MCF 10A (cell line): ENCODE measurements around the gene CAMK1D. TPM values are rescaled to one million over a fixed set of nuclear protein-coding genes. Genes with fewer than 3 reads are reported as not detected.
"Not testable (repeated sequence)": the region's sequence is repeated elsewhere in the genome, so short reads cannot be mapped to it uniquely, and the experiment has no call there.

Experiments used
- BruUV-seq: library from RNA; stranded (reverse); fragments of 400-500 nt; replicated peaks from 2 replicates; lab custom pipeline; 2021; lab: Mats Ljungman, UMichigan
- CTCF ChIA-PET: fragments of 300-600 bp; sonication (Branson Sonifier 250); formaldehyde crosslinking; extraction: SDS; loops from one replicate; lab custom pipeline; 2021; ENCODE audit warnings: antibody characterized with exemption, inconsistent platforms; lab: Yijun Ruan, JAX
- POLR2A ChIA-PET: fragments of 300-600, 350-650 bp; sonication (Branson Sonifier 250); formaldehyde crosslinking; extraction: SDS; loops from one replicate; lab custom pipeline; 2020; ENCODE audit warnings: antibody characterized with exemption, inconsistent platforms; lab: Yijun Ruan, JAX
- DNase-seq: peaks from one replicate; pipeline ENCODE4 v3.0.0-alpha.2; 2018; ENCODE audit not compliant: unreplicated experiment
- H3K27ac Mint-ChIP-seq: one replicate; pipeline ENCODE4 v1.8.0; 2022; ENCODE audit warnings: mild to moderate bottlenecking, low read depth, mixed read lengths; ENCODE audit not compliant: unreplicated experiment
- H3K27me3 Mint-ChIP-seq: one replicate; pipeline ENCODE4 v1.8.0; 2022; ENCODE audit warnings: mixed read lengths; ENCODE audit not compliant: insufficient read depth, unreplicated experiment
- H3K36me3 Mint-ChIP-seq: one replicate; pipeline ENCODE4 v1.8.0; 2022; ENCODE audit warnings: mild to moderate bottlenecking, moderate library complexity, mixed read lengths; ENCODE audit not compliant: insufficient read depth, unreplicated experiment
- H3K4me1 Mint-ChIP-seq: one replicate; pipeline ENCODE4 v1.8.0; 2022; ENCODE audit warnings: mixed read lengths; ENCODE audit not compliant: insufficient read depth, unreplicated experiment
- H3K4me3 Mint-ChIP-seq: one replicate; pipeline ENCODE4 v1.8.0; 2022; ENCODE audit warnings: mild to moderate bottlenecking, moderate library complexity, mixed read lengths; ENCODE audit not compliant: unreplicated experiment
- H3K9me3 Mint-ChIP-seq: one replicate; pipeline ENCODE4 v1.8.0; 2022; ENCODE audit warnings: mixed read lengths; ENCODE audit not compliant: unreplicated experiment
- intact Hi-C: fragments of 100-400 bp; cut with micrococcal nuclease; formaldehyde crosslinking; loops from 2 replicates; pipeline ENCODE4 v1.14.1; 2022
- total RNA-seq: library from RNA; stranded (reverse); gene quantifications from 2 replicates; pipeline ENCODE4 v1.2.3, GENCODE V29; 2022
- TF ChIP-seq, protein P1 (sequence below): fragments of 200-600 bp; IDR thresholded peaks from one replicate; pipeline ENCODE4 v1.8.0; 2022; ENCODE audit warnings: antibody characterized with exemption, mild to moderate bottlenecking; ENCODE audit not compliant: unreplicated experiment

The CAMK1D gene
- total RNA-seq, 1 experiment from 2014 or later = 1.7 TPM

DNA sequence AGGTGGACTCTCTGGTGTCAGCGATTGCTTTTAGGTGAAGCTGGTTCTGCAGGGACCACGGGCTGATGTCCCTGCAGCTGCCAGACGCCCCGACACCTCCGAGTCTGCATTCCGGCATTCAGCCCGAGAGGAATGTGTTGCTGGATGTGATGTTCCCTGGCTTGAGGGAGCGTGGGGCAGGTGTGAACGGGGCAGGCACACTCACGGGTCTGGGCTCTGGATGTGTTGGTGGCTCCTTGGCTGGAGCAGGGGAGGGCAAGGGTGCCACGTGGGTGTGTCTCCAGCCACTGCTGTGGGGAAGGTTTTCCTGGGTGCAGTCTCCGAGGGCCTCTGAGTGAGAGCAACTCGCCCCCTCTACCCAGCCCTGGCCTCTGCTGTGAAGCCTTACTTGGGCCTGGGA is 140.5 kb downstream of the CAMK1D start:
- Mint-ChIP-seq H3K9me3 (no peaks in the 10 kb centered on the region), H3K4me1 (no peaks in the 10 kb centered on the region), H3K27ac (no peak overlapping the region), H3K36me3 (no peaks in the 10 kb centered on the region), H3K27me3 (no peaks in the 10 kb centered on the region), H3K4me3 (no peak overlapping the region)
- ChIA-PET CTCF (no interaction called here), POLR2A (no interaction called here)
- DNase-seq = no peak
- TF ChIP-seq, protein P1, sequence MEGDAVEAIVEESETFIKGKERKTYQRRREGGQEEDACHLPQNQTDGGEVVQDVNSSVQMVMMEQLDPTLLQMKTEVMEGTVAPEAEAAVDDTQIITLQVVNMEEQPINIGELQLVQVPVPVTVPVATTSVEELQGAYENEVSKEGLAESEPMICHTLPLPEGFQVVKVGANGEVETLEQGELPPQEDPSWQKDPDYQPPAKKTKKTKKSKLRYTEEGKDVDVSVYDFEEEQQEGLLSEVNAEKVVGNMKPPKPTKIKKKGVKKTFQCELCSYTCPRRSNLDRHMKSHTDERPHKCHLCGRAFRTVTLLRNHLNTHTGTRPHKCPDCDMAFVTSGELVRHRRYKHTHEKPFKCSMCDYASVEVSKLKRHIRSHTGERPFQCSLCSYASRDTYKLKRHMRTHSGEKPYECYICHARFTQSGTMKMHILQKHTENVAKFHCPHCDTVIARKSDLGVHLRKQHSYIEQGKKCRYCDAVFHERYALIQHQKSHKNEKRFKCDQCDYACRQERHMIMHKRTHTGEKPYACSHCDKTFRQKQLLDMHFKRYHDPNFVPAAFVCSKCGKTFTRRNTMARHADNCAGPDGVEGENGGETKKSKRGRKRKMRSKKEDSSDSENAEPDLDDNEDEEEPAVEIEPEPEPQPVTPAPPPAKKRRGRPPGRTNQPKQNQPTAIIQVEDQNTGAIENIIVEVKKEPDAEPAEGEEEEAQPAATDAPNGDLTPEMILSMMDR = no peak
- BruUV-seq = no TSS peak
- intact Hi-C loops = no loop called here

- TF ChIP-seq, protein P1 = no peak
- ChIA-PET CTCF (interaction anchor here (0.6 kb wide), 1 partner anchor 387 kb away, joined by 5 read pairs; no protein-coding TSS in a partner anchor), POLR2A (no interaction called here)
- H3K9me3 Mint-ChIP-seq = no peaks in the 10 kb centered on the region
- intact Hi-C loops = no loop called here
- no peak overlapping the region for H3K4me3 Mint-ChIP-seq
- no peak for DNase-seq
- no peak overlapping the region for H3K27ac Mint-ChIP-seq
- H3K36me3 Mint-ChIP-seq = no peaks in the 10 kb centered on the region
- H3K27me3 Mint-ChIP-seq = no peaks in the 10 kb centered on the region
- BruUV-seq = no TSS peak
- no peaks in the 10 kb centered on the region for H3K4me1 Mint-ChIP-seq
Observed at GRCh38 chr10:12490963-12491362, 141.6 kb downstream of the CAMK1D start.

DNA sequence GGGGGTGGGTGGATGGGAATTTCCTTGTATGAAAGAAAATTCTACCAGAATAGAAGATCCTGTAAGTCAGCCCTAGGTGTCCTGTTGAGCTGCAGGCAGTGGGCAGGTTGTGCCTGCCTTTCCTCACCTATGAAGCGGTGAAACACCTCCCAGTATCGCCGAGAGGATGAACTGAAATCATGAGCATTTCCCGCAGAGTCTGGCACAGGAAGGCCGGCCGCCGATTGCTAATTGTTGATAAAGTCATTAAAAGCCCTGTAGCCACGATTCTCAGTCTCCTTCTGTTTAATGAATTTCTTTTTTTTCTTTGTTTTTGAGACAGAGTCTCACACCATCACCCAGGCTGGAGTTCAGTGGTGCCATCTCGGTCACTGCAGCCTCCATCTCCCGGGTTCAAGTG is 142.1 kb downstream of the CAMK1D start:
- CTCF ChIA-PET = no interaction called here

GRCh38 chr10:12492016-12492415 is 142.7 kb downstream of the CAMK1D start:
- no peaks in the 10 kb centered on the region for H3K4me1 Mint-ChIP-seq
- intact Hi-C loops = no loop called here
- TF ChIP-seq, protein P1 = no peak
- POLR2A ChIA-PET = interaction anchor here (0.6 kb wide), 1 partner anchor 527 kb away, joined by 3 read pairs; no protein-coding TSS in a partner anchor
- CTCF ChIA-PET = interaction anchor here (0.6 kb wide), 1 partner anchor 376 kb away, joined by 5 read pairs; no protein-coding TSS in a partner anchor
- H3K36me3 Mint-ChIP-seq = no peaks in the 10 kb centered on the region
- H3K27me3 Mint-ChIP-seq = no peaks in the 10 kb centered on the region
- H3K9me3 Mint-ChIP-seq = no peaks in the 10 kb centered on the region
- no peak overlapping the region for H3K27ac Mint-ChIP-seq
- DNase-seq = no peak
- no peak overlapping the region for H3K4me3 Mint-ChIP-seq
- BruUV-seq = no TSS peak

More for the DNA sequence above, 142.1 kb downstream of the CAMK1D start:
- intact Hi-C loops = no loop called here
- TF ChIP-seq, protein P1 = no peak
- POLR2A ChIA-PET = no interaction called here
- no peaks in the 10 kb centered on the region for H3K9me3 Mint-ChIP-seq
- no peaks in the 10 kb centered on the region for H3K27me3 Mint-ChIP-seq
- no peak for DNase-seq
- H3K27ac Mint-ChIP-seq = no peak overlapping the region
- BruUV-seq = no TSS peak
- H3K4me1 Mint-ChIP-seq = no peaks in the 10 kb centered on the region
- H3K4me3 Mint-ChIP-seq = no peak overlapping the region
- no peaks in the 10 kb centered on the region for H3K36me3 Mint-ChIP-seq

GRCh38 chr10:12497046-12497445 is 147.7 kb downstream of the CAMK1D start:
- DNase-seq, CTCF ChIA-PET, intact Hi-C loops, POLR2A ChIA-PET, H3K4me1 Mint-ChIP-seq, H3K36me3 Mint-ChIP-seq, H3K27ac Mint-ChIP-seq, BruUV-seq, H3K9me3 Mint-ChIP-seq, H3K4me3 Mint-ChIP-seq: not testable (repeated sequence)
- peaks cover 10% of the 10 kb centered on the region for H3K27me3 Mint-ChIP-seq
